ENCODE data around the gene TMEM44. TPM values are rescaled to one million over a fixed set of nuclear protein-coding genes. Genes with fewer than 3 reads are reported as not detected.

The TMEM44 gene
- total RNA-seq, 4 donors from 2014 or later: 4.4 to 8.8 (median 7.4) TPM

DNA sequence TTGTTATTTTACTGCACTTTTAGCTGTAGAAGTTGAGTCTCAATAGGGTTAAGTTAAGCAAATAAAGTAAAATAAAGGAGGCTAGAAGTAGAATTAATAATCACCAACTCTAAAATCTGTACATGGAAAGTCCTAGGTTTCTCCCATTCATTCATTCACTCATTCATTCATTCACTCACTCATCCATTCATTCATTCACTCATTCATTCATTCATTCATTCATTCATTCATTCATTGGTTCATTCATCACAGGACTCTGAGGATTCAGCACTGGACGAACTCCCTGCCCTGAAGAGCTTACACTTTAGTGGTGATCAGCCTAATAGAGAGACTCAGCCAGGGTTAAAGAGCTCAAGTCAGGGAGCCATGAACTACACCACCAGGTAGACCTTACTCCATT is 43.3 kb upstream of the TMEM44 start:
- no peak for ATAC-seq
- H3K4me3 ChIP-seq: no peak overlapping the region
- no peaks in the 10 kb centered on the region for H3K9me3 ChIP-seq
- WGBS, 2 donors (ENCODE audit: low coverage in 1 of 2): 78% methylated on average over 1 of the region's 1 CpG; no CpG with 5 or more reads in 1 of the 2 donors
- no peak for TF ChIP-seq POLR2AphosphoS5 (IDR thresholded peaks at IDR 0.05)
- TF ChIP-seq EP300 (IDR thresholded peaks at IDR 0.05): no peak
- TF ChIP-seq, protein P1, sequence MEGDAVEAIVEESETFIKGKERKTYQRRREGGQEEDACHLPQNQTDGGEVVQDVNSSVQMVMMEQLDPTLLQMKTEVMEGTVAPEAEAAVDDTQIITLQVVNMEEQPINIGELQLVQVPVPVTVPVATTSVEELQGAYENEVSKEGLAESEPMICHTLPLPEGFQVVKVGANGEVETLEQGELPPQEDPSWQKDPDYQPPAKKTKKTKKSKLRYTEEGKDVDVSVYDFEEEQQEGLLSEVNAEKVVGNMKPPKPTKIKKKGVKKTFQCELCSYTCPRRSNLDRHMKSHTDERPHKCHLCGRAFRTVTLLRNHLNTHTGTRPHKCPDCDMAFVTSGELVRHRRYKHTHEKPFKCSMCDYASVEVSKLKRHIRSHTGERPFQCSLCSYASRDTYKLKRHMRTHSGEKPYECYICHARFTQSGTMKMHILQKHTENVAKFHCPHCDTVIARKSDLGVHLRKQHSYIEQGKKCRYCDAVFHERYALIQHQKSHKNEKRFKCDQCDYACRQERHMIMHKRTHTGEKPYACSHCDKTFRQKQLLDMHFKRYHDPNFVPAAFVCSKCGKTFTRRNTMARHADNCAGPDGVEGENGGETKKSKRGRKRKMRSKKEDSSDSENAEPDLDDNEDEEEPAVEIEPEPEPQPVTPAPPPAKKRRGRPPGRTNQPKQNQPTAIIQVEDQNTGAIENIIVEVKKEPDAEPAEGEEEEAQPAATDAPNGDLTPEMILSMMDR (IDR thresholded peaks at IDR 0.05): no peak
- TF ChIP-seq POLR2A (IDR thresholded peaks at IDR 0.05): no peak
- no peak overlapping the region for H3K27ac ChIP-seq
- no peaks in the 10 kb centered on the region for H3K36me3 ChIP-seq
- peaks cover 27% of the 10 kb centered on the region for H3K27me3 ChIP-seq
- H3K4me1 ChIP-seq: peaks cover 0 to 8% (median 0%) of the 10 kb centered on the region in 3 donors

DNA sequence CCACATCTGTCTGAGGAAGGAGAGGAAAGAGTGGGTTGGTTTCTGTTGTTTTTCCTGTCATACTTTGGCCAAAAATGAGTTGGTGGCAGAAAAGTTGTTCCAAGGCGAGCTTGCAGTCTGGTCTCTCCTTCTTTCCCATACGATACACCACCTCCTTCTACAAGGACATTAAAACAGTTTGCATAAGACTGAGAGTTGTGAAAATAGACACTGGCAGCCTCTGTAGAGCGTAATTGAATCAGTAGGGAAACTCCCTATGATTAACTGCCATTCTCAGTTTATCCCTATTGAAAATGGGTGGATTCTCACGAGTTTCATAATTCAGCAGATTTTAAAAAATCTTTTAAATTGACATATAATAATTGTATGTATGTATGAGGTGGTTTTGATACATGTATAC is 42.5 kb upstream of the TMEM44 start:
- Histone ChIP-seq H3K27me3 (peaks cover 27% of the 10 kb centered on the region), H3K27ac (no peak overlapping the region), H3K36me3 (no peaks in the 10 kb centered on the region), H3K4me1 (peaks cover 3 to 16% (median 7%) of the 10 kb centered on the region in 3 donors), H3K4me3 (no peak overlapping the region), H3K9me3 (no peaks in the 10 kb centered on the region)
- TF ChIP-seq POLR2A (IDR thresholded peaks at IDR 0.05) (no peak), EP300 (IDR thresholded peaks at IDR 0.05) (no peak), POLR2AphosphoS5 (IDR thresholded peaks at IDR 0.05) (no peak)
- TF ChIP-seq, protein P1 (IDR thresholded peaks at IDR 0.05): no peak
- ATAC-seq: no peak
- WGBS, 2 donors (ENCODE audit: low coverage in 1 of 2): 43 to 54% methylated on average over 2 to 3 of the region's 4 CpGs

DNA sequence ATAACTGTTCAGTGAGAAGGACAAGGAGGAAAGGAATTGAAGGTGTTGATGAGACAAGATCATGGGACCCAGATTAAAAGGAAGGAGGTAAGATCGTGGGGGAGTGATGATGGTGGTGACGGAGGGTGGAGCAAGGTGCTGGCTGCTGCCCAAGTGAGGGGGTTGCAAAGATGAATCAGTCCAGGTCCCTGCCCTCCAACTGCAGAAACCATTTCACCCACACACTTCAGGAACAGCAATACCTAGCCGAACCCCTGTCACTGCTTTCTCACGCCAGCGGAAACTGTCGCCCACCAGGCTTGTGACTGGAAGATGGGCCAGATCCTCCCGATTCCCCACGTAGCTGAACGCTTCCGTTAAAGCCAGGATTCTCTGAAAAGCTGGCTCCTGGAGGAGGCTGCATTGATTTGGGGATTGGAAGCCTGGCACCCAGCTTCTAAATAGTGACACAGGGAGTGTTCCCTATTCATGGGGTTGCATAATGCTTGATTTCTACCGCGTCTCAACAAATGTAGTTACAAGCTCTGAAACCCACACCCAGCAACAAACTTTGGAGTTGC is 41.9 kb upstream of the TMEM44 start:
- TF ChIP-seq, protein P1 (IDR thresholded peaks at IDR 0.05): no peak
- TF ChIP-seq POLR2AphosphoS5 (IDR thresholded peaks at IDR 0.05): no peak
- TF ChIP-seq EP300 (IDR thresholded peaks at IDR 0.05): no peak
- no peak for TF ChIP-seq POLR2A (IDR thresholded peaks at IDR 0.05)
- no peaks in the 10 kb centered on the region for H3K9me3 ChIP-seq
- no peaks in the 10 kb centered on the region for H3K36me3 ChIP-seq
- H3K27ac ChIP-seq: no peak overlapping the region
- 41 to 52% methylated on average over 8 to 12 of the region's 12 CpGs for WGBS, 2 donors (ENCODE audit: low coverage in 1 of 2)
- no peak for ATAC-seq
- H3K4me3 ChIP-seq: no peak overlapping the region
- H3K27me3 ChIP-seq: peaks cover 27% of the 10 kb centered on the region
- H3K4me1 ChIP-seq: peaks cover 6 to 21% (median 7%) of the 10 kb centered on the region in 3 donors

DNA sequence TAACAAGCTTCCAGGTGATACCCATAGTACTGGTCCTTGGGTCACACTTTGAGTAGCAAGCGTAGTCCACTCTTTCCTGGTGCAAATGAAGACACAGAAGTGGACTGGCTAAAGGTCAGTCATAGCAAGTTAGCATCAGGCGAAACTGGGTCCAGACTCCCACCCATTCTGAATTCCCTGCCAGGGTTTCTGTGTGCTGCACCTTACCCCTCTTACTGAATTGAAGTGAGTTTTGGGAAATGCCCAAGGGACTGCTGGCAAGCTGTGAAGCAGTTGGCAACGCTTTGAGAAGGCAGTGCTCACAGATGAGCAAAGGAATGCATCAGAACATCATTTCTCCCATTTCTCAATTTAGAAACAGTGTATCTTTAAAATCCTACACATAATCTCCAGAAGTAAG is 40.5 kb upstream of the TMEM44 start:
- ATAC-seq: no peak
- H3K4me1 ChIP-seq: peaks cover 6 to 27% (median 7%) of the 10 kb centered on the region in 3 donors
- peaks cover 27% of the 10 kb centered on the region for H3K27me3 ChIP-seq
- H3K27ac ChIP-seq: no peak overlapping the region
- WGBS, 2 donors (ENCODE audit: low coverage in 1 of 2): 60 to 62% methylated on average over 2 of the region's 3 CpGs
- H3K9me3 ChIP-seq: no peaks in the 10 kb centered on the region
- H3K4me3 ChIP-seq: no peak overlapping the region
- peaks cover 0 to 14% of the 10 kb centered on the region in 2 donors for H3K36me3 ChIP-seq
- TF ChIP-seq POLR2AphosphoS5 (IDR thresholded peaks at IDR 0.05) (no peak), EP300 (IDR thresholded peaks at IDR 0.05) (no peak)
- TF ChIP-seq, protein P1 (IDR thresholded peaks at IDR 0.05): no peak

DNA sequence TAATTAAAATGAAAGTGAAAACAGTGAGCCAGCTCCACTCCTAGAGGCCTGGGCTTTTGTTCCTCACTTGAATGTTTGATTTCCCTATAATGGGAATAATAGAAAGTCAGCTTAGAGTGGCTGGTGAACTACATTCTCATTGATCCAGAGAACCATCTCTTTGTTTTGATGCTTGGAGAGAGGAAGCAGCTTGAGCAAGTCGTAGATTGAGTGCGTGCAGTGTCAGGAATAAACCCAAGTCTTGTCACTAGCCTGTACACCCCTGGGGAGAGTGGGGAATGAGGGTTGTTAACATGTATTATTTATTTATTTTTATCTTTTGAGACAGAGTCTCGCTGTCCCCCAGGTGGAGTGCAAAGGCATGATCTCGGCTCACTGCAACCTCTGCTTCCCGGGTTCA is 39.7 kb upstream of the TMEM44 start:
- ATAC-seq: no peak
- WGBS, 2 donors (ENCODE audit: low coverage in 1 of 2): 10 to 39% methylated on average over 4 to 5 of the region's 5 CpGs
- Histone ChIP-seq H3K27me3 (peaks cover 27% of the 10 kb centered on the region), H3K36me3 (peaks cover 0 to 22% of the 10 kb centered on the region in 2 donors), H3K9me3 (no peaks in the 10 kb centered on the region), H3K4me3 (peak overlapping the region; percentile 85 to 96), H3K4me1 (peaks cover 6 to 27% (median 7%) of the 10 kb centered on the region in 3 donors), H3K27ac (peak overlapping the region; percentile 75 to 94 (median 88))
- TF ChIP-seq EP300 (IDR thresholded peaks at IDR 0.05): no peak
- TF ChIP-seq POLR2A (IDR thresholded peaks at IDR 0.05): no peak
- TF ChIP-seq, protein P1 (IDR thresholded peaks at IDR 0.05): no peak
- no peak for TF ChIP-seq POLR2AphosphoS5 (IDR thresholded peaks at IDR 0.05)
